Activated CD4-positive, alpha-beta T cell treated with anti-CD3 and anti-CD28 coated beads for 36 hours (primary cell): Measurements from ENCODE around the gene TECPR1. TPM values are rescaled to one million over a fixed set of nuclear protein-coding genes. Genes with fewer than 3 reads are reported as not detected.

Source experiments
- ATAC-seq: fragments of 200-7000 bp; cut with Tn5 transposase; one replicate; pipeline ENCODE4 v1.10.0; 2021; ENCODE audit warnings: mild to moderate bottlenecking, moderate library complexity
- CTCF ChIA-PET: fragments of 350-600 bp; sonication (Branson Sonifier 250); formaldehyde crosslinking; loops from one replicate; lab custom pipeline; 2021; ENCODE audit warnings: antibody characterized with exemption; lab: Charles Lee
- POLR2A ChIA-PET: fragments of 350-600 bp; sonication (Branson Sonifier 250); formaldehyde crosslinking; loops from one replicate; lab custom pipeline; 2021; ENCODE audit warnings: antibody characterized with exemption, inconsistent platforms; lab: Charles Lee
- DNase-seq: peaks from one replicate; pipeline ENCODE4 v3.0.0-alpha.2; 2020
- H3K27ac Mint-ChIP-seq: one replicate; pipeline ENCODE4 v1.8.0; 2021; ENCODE audit warnings: mixed read lengths
- H3K27me3 Mint-ChIP-seq: one replicate; pipeline ENCODE4 v1.8.0; 2021; ENCODE audit warnings: mixed read lengths
- H3K36me3 Mint-ChIP-seq: one replicate; pipeline ENCODE4 v1.8.0; 2021; ENCODE audit warnings: low read depth, mixed read lengths
- H3K4me1 Mint-ChIP-seq: one replicate; pipeline ENCODE4 v1.8.0; 2021; ENCODE audit warnings: mixed read lengths
- H3K4me3 Mint-ChIP-seq: one replicate; pipeline ENCODE4 v1.8.0; 2021; ENCODE audit warnings: mild to moderate bottlenecking, moderate library complexity, mixed read lengths
- H3K9me3 Mint-ChIP-seq: one replicate; pipeline ENCODE4 v1.8.0; 2021; ENCODE audit warnings: low read depth, mixed read lengths
- intact Hi-C, 2 experiments: fragments of 100-400 bp; cut with DNase I in 1 of 2; cut with micrococcal nuclease in 1 of 2; formaldehyde crosslinking; loops; one replicate each; pipeline versions ENCODE4 v1.14.2 to v1.15.1; 2022 to 2024; cut with DNase I, micrococcal nuclease
- total RNA-seq, 2 experiments: library from RNA; stranded (reverse); gene quantifications; one replicate each; pipeline ENCODE4 v1.2.3, GENCODE V29; 2021

Gene TECPR1
- total RNA-seq, 2 experiments from 2014 or later = 21.8 to 26.5 TPM

- POLR2A ChIA-PET = no interaction called here
- CTCF ChIA-PET = interaction anchor here (0.5 to 6.0 kb wide), 2 partner anchors 10 to 14 kb away, joined by 3 to 28 read pairs; no protein-coding TSS in a partner anchor
- no peak for DNase-seq
- H3K4me3 Mint-ChIP-seq = no peak overlapping the region
- no peaks in the 10 kb centered on the region for H3K4me1 Mint-ChIP-seq
- peaks cover 4% of the 10 kb centered on the region for H3K36me3 Mint-ChIP-seq
- no peaks in the 10 kb centered on the region for H3K9me3 Mint-ChIP-seq
- no peak for ATAC-seq
- intact Hi-C loops = no loop called here
- no peaks in the 10 kb centered on the region for H3K27me3 Mint-ChIP-seq
- H3K27ac Mint-ChIP-seq = no peak overlapping the region
Observed at GRCh38 chr7:98178321-98178720, 73.7 kb downstream of the TECPR1 start.

- POLR2A ChIA-PET = no interaction called here
- no peak for ATAC-seq
- CTCF ChIA-PET = interaction anchor here (0.5 to 6.0 kb wide), 2 partner anchors 9 to 13 kb away, joined by 3 to 28 read pairs; no protein-coding TSS in a partner anchor
- H3K27ac Mint-ChIP-seq = no peak overlapping the region
- peaks cover 4% of the 10 kb centered on the region for H3K36me3 Mint-ChIP-seq
- no peaks in the 10 kb centered on the region for H3K9me3 Mint-ChIP-seq
- H3K4me3 Mint-ChIP-seq = no peak overlapping the region
- no peaks in the 10 kb centered on the region for H3K4me1 Mint-ChIP-seq
- no peaks in the 10 kb centered on the region for H3K27me3 Mint-ChIP-seq
- no peak for DNase-seq
- intact Hi-C loops = no loop called here
Observed at GRCh38 chr7:98177553-98177952, 74.5 kb downstream of the TECPR1 start.

- intact Hi-C loops = no loop called here
- H3K27ac Mint-ChIP-seq = no peak overlapping the region
- no peaks in the 10 kb centered on the region for H3K9me3 Mint-ChIP-seq
- DNase-seq (no peak), ATAC-seq (no peak)
- CTCF ChIA-PET = no interaction called here
- POLR2A ChIA-PET = no interaction called here
- H3K36me3 Mint-ChIP-seq = peaks cover 8% of the 10 kb centered on the region
- no peaks in the 10 kb centered on the region for H3K4me1 Mint-ChIP-seq
- no peaks in the 10 kb centered on the region for H3K27me3 Mint-ChIP-seq
- H3K4me3 Mint-ChIP-seq = no peak overlapping the region
Observed at GRCh38 chr7:98175260-98175940, 76.6 kb downstream of the TECPR1 start.

- Mint-ChIP-seq H3K9me3 (no peaks in the 10 kb centered on the region), H3K27me3 (no peaks in the 10 kb centered on the region), H3K4me3 (no peak overlapping the region), H3K36me3 (peaks cover 8% of the 10 kb centered on the region), H3K27ac (no peak overlapping the region), H3K4me1 (no peaks in the 10 kb centered on the region)
- ChIA-PET CTCF (no interaction called here), POLR2A (no interaction called here)
- no peak for DNase-seq
- no peak for ATAC-seq
- intact Hi-C loops = no loop called here
Observed at GRCh38 chr7:98174334-98175259, 77.4 kb downstream of the TECPR1 start.

GRCh38 chr7:98171449-98171848 lies 80.6 kb downstream of the TECPR1 start:
- intact Hi-C loops = no loop called here
- ChIA-PET CTCF (interaction anchor here (1.5 kb wide), 1 partner anchor 150 kb away, joined by 4 read pairs; no protein-coding TSS in a partner anchor), POLR2A (no interaction called here)
- DNase-seq (no peak), ATAC-seq (no peak)
- no peaks in the 10 kb centered on the region for H3K9me3 Mint-ChIP-seq
- no peaks in the 10 kb centered on the region for H3K27me3 Mint-ChIP-seq
- H3K27ac Mint-ChIP-seq = no peak overlapping the region
- H3K4me1 Mint-ChIP-seq = peaks cover 3% of the 10 kb centered on the region
- H3K36me3 Mint-ChIP-seq = peaks cover 8% of the 10 kb centered on the region
- H3K4me3 Mint-ChIP-seq = no peak overlapping the region

- Mint-ChIP-seq H3K9me3 (no peaks in the 10 kb centered on the region), H3K27ac (no peak overlapping the region), H3K4me3 (no peak overlapping the region), H3K36me3 (peaks cover 8% of the 10 kb centered on the region), H3K4me1 (peaks cover 4% of the 10 kb centered on the region), H3K27me3 (no peaks in the 10 kb centered on the region)
- intact Hi-C loops = no loop called here
- CTCF ChIA-PET = interaction anchor here (0.9 to 1.5 kb wide), 2 partner anchors 32 to 149 kb away, joined by 3 to 4 read pairs; no protein-coding TSS in a partner anchor
- POLR2A ChIA-PET = no interaction called here
- ATAC-seq (no peak), DNase-seq (no peak)
Observed at GRCh38 chr7:98170966-98171365, 81.1 kb downstream of the TECPR1 start.

GRCh38 chr7:98168904-98169621 lies 83.0 kb downstream of the TECPR1 start:
- no peaks in the 10 kb centered on the region for H3K9me3 Mint-ChIP-seq
- peaks cover 8% of the 10 kb centered on the region for H3K36me3 Mint-ChIP-seq
- DNase-seq = no peak
- ATAC-seq = no peak
- H3K4me1 Mint-ChIP-seq = peaks cover 5% of the 10 kb centered on the region
- no peak overlapping the region for H3K4me3 Mint-ChIP-seq
- H3K27me3 Mint-ChIP-seq = no peaks in the 10 kb centered on the region
- ChIA-PET CTCF (interaction anchor here (0.6 to 9.8 kb wide), 26 partner anchors 9 to 577 kb away, joined by 3 to 172 read pairs (median 4); partner anchors contain the start of gene LMTK2), POLR2A (interaction anchor here (1.2 kb wide), 1 partner anchor 148 kb away, joined by 3 read pairs; no protein-coding TSS in a partner anchor)
- no peak overlapping the region for H3K27ac Mint-ChIP-seq
- intact Hi-C loops = loop anchor here (1.0 kb wide), 2 partner anchors 63 to 148 kb away; partner anchors contain the start of gene LMTK2 (in 2 of the 2)

GRCh38 chr7:98168181-98168903 lies 83.7 kb downstream of the TECPR1 start:
- ATAC-seq = peak; percentile 68
- peaks cover 5% of the 10 kb centered on the region for H3K4me1 Mint-ChIP-seq
- H3K36me3 Mint-ChIP-seq = peaks cover 8% of the 10 kb centered on the region
- ChIA-PET CTCF (interaction anchor here (0.5 to 9.8 kb wide), 27 partner anchors 8 to 578 kb away, joined by 3 to 172 read pairs (median 4); partner anchors contain the start of gene LMTK2), POLR2A (interaction anchor here (1.2 kb wide), 1 partner anchor 147 kb away, joined by 3 read pairs; no protein-coding TSS in a partner anchor)
- DNase-seq = peak; percentile 68
- intact Hi-C loops = loop anchor here (1.0 kb wide), 2 partner anchors 62 to 147 kb away; partner anchors contain the start of gene LMTK2 (in 2 of the 2)
- no peaks in the 10 kb centered on the region for H3K27me3 Mint-ChIP-seq
- no peak overlapping the region for H3K4me3 Mint-ChIP-seq
- no peak overlapping the region for H3K27ac Mint-ChIP-seq
- H3K9me3 Mint-ChIP-seq = no peaks in the 10 kb centered on the region

GRCh38 chr7:98167653-98168052 lies 84.4 kb downstream of the TECPR1 start:
- Mint-ChIP-seq H3K4me3 (no peak overlapping the region), H3K4me1 (peaks cover 5% of the 10 kb centered on the region), H3K36me3 (peaks cover 8% of the 10 kb centered on the region), H3K9me3 (no peaks in the 10 kb centered on the region), H3K27ac (no peak overlapping the region), H3K27me3 (no peaks in the 10 kb centered on the region)
- ChIA-PET POLR2A (no interaction called here), CTCF (interaction anchor here (0.5 to 9.8 kb wide), 7 partner anchors 12 to 197 kb away, joined by 3 to 172 read pairs (median 8); partner anchors contain the start of gene LMTK2)
- DNase-seq (no peak), ATAC-seq (no peak)
- intact Hi-C loops = loop anchor here (1.0 kb wide), 2 partner anchors 61 to 146 kb away; partner anchors contain the start of gene LMTK2 (in 2 of the 2)

- Mint-ChIP-seq H3K4me1 (peaks cover 5% of the 10 kb centered on the region), H3K36me3 (peaks cover 4% of the 10 kb centered on the region), H3K27ac (no peak overlapping the region), H3K27me3 (no peaks in the 10 kb centered on the region), H3K4me3 (no peak overlapping the region), H3K9me3 (no peaks in the 10 kb centered on the region)
- intact Hi-C loops = no loop called here
- DNase-seq (no peak), ATAC-seq (no peak)
- ChIA-PET POLR2A (no interaction called here), CTCF (interaction anchor here (0.6 to 9.8 kb wide), 12 partner anchors 9 to 196 kb away, joined by 3 to 172 read pairs (median 4); partner anchors contain the start of gene LMTK2)
Observed at GRCh38 chr7:98166668-98166970, 85.4 kb downstream of the TECPR1 start.
